Keratinocyte (primary cell): Measurements from ENCODE around the gene PLCL2. TPM values are rescaled to one million over a fixed set of nuclear protein-coding genes. Genes with fewer than 3 reads are reported as not detected.

Experiments
- DNase-seq: peaks from one replicate; pipeline ENCODE4 v3.0.0-alpha.2; 2011; ENCODE audit warnings: low read depth, missing footprints, low spot score
- FAIRE-seq: peaks from 2 replicates; lab custom pipeline; 2011; peaks lifted over from hg19 to GRCh38; lab: Jason Lieb, UNC
- H2AFZ ChIP-seq: 2 replicates; pipeline ENCODE4 v1.6.0; 2012; ENCODE audit warnings: low read length, control low read depth, inconsistent platforms; ENCODE audit not compliant: control insufficient read depth
- H3K27ac ChIP-seq: 2 replicates; pipeline ENCODE4 v1.5.1; 2011; ENCODE audit warnings: low read length; ENCODE audit not compliant: control insufficient read depth, insufficient read depth
- H3K27me3 ChIP-seq: 3 replicates; pipeline ENCODE4 v1.6.0; 2011; ENCODE audit warnings: low read length; ENCODE audit not compliant: control insufficient read depth, insufficient read depth; ENCODE audit errors: extremely low read depth
- H3K36me3 ChIP-seq, 2 experiments: 2 replicates in 1 of 2; 3 replicates in 1 of 2; pipeline ENCODE4 v1.5.1; 2011; ENCODE audit warnings: low read length in 2 of 2, mild to moderate bottlenecking in 1 of 2; ENCODE audit not compliant: control insufficient read depth in 2 of 2, insufficient read depth in 2 of 2; ENCODE audit errors: extremely low read depth in 1 of 2
- H3K4me1 ChIP-seq: 3 replicates; pipeline ENCODE4 v1.5.1; 2011; ENCODE audit warnings: low read length; ENCODE audit not compliant: control insufficient read depth, insufficient read depth; ENCODE audit errors: extremely low read depth
- H3K4me2 ChIP-seq: 3 replicates; pipeline ENCODE4 v1.6.0; 2011; ENCODE audit warnings: low read depth, low read length; ENCODE audit not compliant: control insufficient read depth, insufficient read depth; ENCODE audit errors: extremely low read depth
- H3K4me3 ChIP-seq, 3 experiments: fragments of 200-600 bp in 1 of 3; sonication (generic) in 1 of 3; 2 replicates in 2 of 3; 3 replicates in 1 of 3; pipeline ENCODE4 v1.5.1; 2011 to 2016; ENCODE audit warnings: low read length in 3 of 3, mild to moderate bottlenecking in 3 of 3, control low read depth in 2 of 3, inconsistent platforms in 1 of 3, low read depth in 1 of 3, mixed read lengths in 1 of 3, mixed run types in 1 of 3, moderate library complexity in 1 of 3; ENCODE audit not compliant: control insufficient read depth in 2 of 3, insufficient read depth in 2 of 3; ENCODE audit errors: extremely low read depth in 1 of 3
- H3K79me2 ChIP-seq: 2 replicates; pipeline ENCODE4 v1.6.0; 2012; ENCODE audit warnings: low read length; ENCODE audit not compliant: control insufficient read depth, insufficient read depth
- H3K9ac ChIP-seq: 3 replicates; pipeline ENCODE4 v1.6.0; 2011; ENCODE audit warnings: low read length; ENCODE audit not compliant: control insufficient read depth, insufficient read depth; ENCODE audit errors: extremely low read depth
- H3K9me1 ChIP-seq: 3 replicates; pipeline ENCODE4 v1.6.0; 2011; ENCODE audit warnings: low read length; ENCODE audit not compliant: control insufficient read depth, insufficient read depth; ENCODE audit errors: extremely low read depth
- H3K9me3 ChIP-seq: 2 replicates; pipeline ENCODE4 v1.5.1; 2012; ENCODE audit warnings: low read depth, low read length; ENCODE audit not compliant: control insufficient read depth
- H4K20me1 ChIP-seq: 3 replicates; pipeline ENCODE4 v1.6.0; 2011; ENCODE audit warnings: low read length; ENCODE audit not compliant: control insufficient read depth, insufficient read depth; ENCODE audit errors: extremely low read depth
- EZH2 ChIP-seq: IDR thresholded peaks from one replicate; pipeline ENCODE4 v1.6.1; 2012; ENCODE audit warnings: inconsistent platforms, mild to moderate bottlenecking, low read length, moderate library complexity
- dilution Hi-C: fragments of 300-500 bp; cut with MboI; formaldehyde crosslinking; loops from one replicate; pipeline ENCODE4 v1.7.0; 2020; ENCODE audit warnings: low sequenced_read_pairs; ENCODE audit not compliant: extremely low pct_ligation_motif_present
- polyA plus RNA-seq, 5 experiments: library from polyadenylated mRNA; depleted of rRNA in 3 of 5; stranded (reverse) in 3 of 5; stranded (forward) in 1 of 5; unstranded in 1 of 5; fragments of >200 nt; gene quantifications; 1 replicate in 1 of 5; 2 replicates in 3 of 5; 3 replicates in 1 of 5; pipeline versions ENCODE4 v1.2.1 to v1.2.3, GENCODE V29; 2011 to 2012; ENCODE audit warnings: missing spikeins in 2 of 5, low read depth in 1 of 5, low replicate concordance in 1 of 5
- TF ChIP-seq, protein P1 (sequence below), 3 experiments: IDR thresholded peaks in 1 of 3; conservative IDR thresholded peaks in 1 of 3; optimal IDR thresholded peaks in 1 of 3; 2 replicates in 2 of 3; 3 replicates in 1 of 3; pipeline versions ENCODE3 to v1.5.1; 2011; ENCODE audit warnings: low read length in 3 of 3, mild to moderate bottlenecking in 3 of 3, moderate library complexity in 2 of 3, control low read depth in 1 of 3, inconsistent platforms in 1 of 3; ENCODE audit not compliant: insufficient read depth in 2 of 3; ENCODE audit errors: extremely low read depth in 1 of 3

Gene PLCL2
- polyA plus RNA-seq, 1 donor (not counting 4 experiments of a cell fraction or from before 2014, with no cell fraction given), result 0.20 TPM

DNA sequence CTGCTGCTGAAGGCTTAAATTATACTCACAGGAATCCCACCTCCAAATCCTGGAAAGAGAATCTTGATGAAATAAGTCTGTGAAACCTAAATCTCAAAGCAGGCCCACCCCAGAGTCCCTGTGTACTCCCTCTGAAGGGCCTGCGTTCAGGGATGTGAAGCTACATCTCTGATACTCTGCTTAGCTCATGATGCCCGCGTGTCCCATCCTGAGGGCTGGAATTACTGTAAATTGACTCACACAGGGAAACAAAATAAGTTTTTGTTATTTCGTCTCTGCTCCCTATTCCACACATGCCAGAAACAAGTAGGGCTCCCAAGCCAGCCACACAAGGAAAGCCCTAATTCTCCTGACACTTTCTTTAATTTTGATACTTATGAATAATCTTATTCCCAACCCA, 10.9 kb upstream of the PLCL2 start:
- no peaks in the 10 kb centered on the region for H3K36me3 ChIP-seq
- dilution Hi-C loops, result loop anchor here (25.0 kb wide), 1 partner anchor 262 kb away; the partner anchor contains the start of gene DAZL
- no peaks in the 10 kb centered on the region for H3K79me2 ChIP-seq
- no peak overlapping the region for H3K4me2 ChIP-seq
- no peaks in the 10 kb centered on the region for H3K4me1 ChIP-seq
- H3K9ac ChIP-seq, result no peak overlapping the region
- H3K27ac ChIP-seq, result no peak overlapping the region
- TF ChIP-seq, protein P1, sequence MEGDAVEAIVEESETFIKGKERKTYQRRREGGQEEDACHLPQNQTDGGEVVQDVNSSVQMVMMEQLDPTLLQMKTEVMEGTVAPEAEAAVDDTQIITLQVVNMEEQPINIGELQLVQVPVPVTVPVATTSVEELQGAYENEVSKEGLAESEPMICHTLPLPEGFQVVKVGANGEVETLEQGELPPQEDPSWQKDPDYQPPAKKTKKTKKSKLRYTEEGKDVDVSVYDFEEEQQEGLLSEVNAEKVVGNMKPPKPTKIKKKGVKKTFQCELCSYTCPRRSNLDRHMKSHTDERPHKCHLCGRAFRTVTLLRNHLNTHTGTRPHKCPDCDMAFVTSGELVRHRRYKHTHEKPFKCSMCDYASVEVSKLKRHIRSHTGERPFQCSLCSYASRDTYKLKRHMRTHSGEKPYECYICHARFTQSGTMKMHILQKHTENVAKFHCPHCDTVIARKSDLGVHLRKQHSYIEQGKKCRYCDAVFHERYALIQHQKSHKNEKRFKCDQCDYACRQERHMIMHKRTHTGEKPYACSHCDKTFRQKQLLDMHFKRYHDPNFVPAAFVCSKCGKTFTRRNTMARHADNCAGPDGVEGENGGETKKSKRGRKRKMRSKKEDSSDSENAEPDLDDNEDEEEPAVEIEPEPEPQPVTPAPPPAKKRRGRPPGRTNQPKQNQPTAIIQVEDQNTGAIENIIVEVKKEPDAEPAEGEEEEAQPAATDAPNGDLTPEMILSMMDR (optimal IDR thresholded peaks at IDR 0.05 in 1 of 3, IDR thresholded peaks at IDR 0.05 in 1 of 3, conservative IDR thresholded peaks at IDR 0.05 in 1 of 3; ENCODE audit: extremely low read depth in 1 of 3, insufficient read depth in 2 of 3, low read length in 3 of 3), result no peak
- TF ChIP-seq EZH2, result no peak
- no peak for FAIRE-seq
- no peaks in the 10 kb centered on the region for H3K27me3 ChIP-seq
- H4K20me1 ChIP-seq, result no peaks in the 10 kb centered on the region
- H3K9me3 ChIP-seq, result no peaks in the 10 kb centered on the region
- no peak overlapping the region for H3K4me3 ChIP-seq
- DNase-seq, result no peak
- no peak overlapping the region for H2AFZ ChIP-seq
- H3K9me1 ChIP-seq, result no peaks in the 10 kb centered on the region

GRCh38 chr3:16875876-16876550, 8.7 kb upstream of the PLCL2 start:
- no peak for FAIRE-seq
- Histone ChIP-seq H3K4me1 (no peaks in the 10 kb centered on the region), H4K20me1 (no peaks in the 10 kb centered on the region), H3K27me3 (no peaks in the 10 kb centered on the region), H3K9me3 (no peaks in the 10 kb centered on the region), H3K9me1 (no peaks in the 10 kb centered on the region), H3K27ac (no peak overlapping the region), H3K79me2 (no peaks in the 10 kb centered on the region), H3K9ac (no peak overlapping the region), H3K4me3 (no peak overlapping the region), H2AFZ (no peak overlapping the region), H3K4me2 (no peak overlapping the region), H3K36me3 (no peaks in the 10 kb centered on the region)
- dilution Hi-C loops, result no loop called here
- no peak for DNase-seq
- TF ChIP-seq, protein P1 (optimal IDR thresholded peaks at IDR 0.05 in 1 of 3, IDR thresholded peaks at IDR 0.05 in 1 of 3, conservative IDR thresholded peaks at IDR 0.05 in 1 of 3; ENCODE audit: extremely low read depth in 1 of 3, insufficient read depth in 2 of 3, low read length in 3 of 3), result no peak
- TF ChIP-seq EZH2, result no peak
